ENCODE measurements around the gene LRRC37A3.
"Not testable (repeated sequence)": the region's sequence is repeated elsewhere in the genome, so short reads cannot be mapped to it uniquely, and the experiment has no call there.

- not testable (repeated sequence) for TF ChIP-seq CTCF (IDR thresholded peaks at IDR 0.05; ENCODE audit: low read length); EZH2 (IDR thresholded peaks at IDR 0.05; ENCODE audit: borderline replicate concordance, low read length)
Observed at GRCh38 chr17:64818904-64819303, 100.4 kb downstream of the LRRC37A3 start.

Data from OCI-LY1 (cell line).